Ishikawa (cell line): ENCODE data around the gene TOR1B.

Experiments used
- CREB1 ChIP-seq: IDR thresholded peaks from 2 replicates; pipeline ENCODE4 v1.6.1; 2012; ENCODE audit warnings: low read depth
- EGR1 ChIP-seq: IDR thresholded peaks from 2 replicates; pipeline ENCODE4 v1.6.1; 2012
- FOXM1 ChIP-seq: IDR thresholded peaks from 2 replicates; pipeline ENCODE4 v1.6.1; 2012; ENCODE audit warnings: low read depth, borderline replicate concordance
- NFIC ChIP-seq: IDR thresholded peaks from 2 replicates; pipeline ENCODE4 v1.6.1; 2012
- RAD21 ChIP-seq: IDR thresholded peaks from 2 replicates; pipeline ENCODE4 v1.6.1; 2012; ENCODE audit warnings: low read depth
- TAF1 ChIP-seq: IDR thresholded peaks from 2 replicates; pipeline ENCODE4 v1.6.1; 2012; ENCODE audit warnings: low read depth, mild to moderate bottlenecking
- TCF12 ChIP-seq: IDR thresholded peaks from 2 replicates; pipeline ENCODE4 v1.6.1; 2012; ENCODE audit warnings: low read depth
- YY1 ChIP-seq: IDR thresholded peaks from 2 replicates; pipeline ENCODE4 v1.6.1; 2012; ENCODE audit warnings: low read depth

DNA sequence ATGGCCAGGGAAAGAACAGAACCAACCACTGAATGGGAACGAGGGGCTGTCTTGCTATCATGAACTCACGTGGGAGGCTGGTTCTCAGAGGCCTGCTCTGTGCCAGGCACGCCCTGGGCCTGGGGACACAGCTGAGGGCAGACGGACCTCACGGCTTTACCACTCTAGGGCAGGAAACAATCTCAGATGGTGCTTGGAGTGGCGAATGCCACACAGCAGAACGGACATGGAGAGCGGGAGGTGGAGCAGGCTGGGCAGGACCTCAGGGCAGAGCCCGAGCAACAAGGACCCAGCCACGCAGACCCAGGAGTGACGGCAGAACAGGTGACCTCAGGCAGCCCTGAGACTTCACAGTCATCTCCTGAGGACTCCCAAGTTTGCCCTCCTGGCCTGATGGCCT lies 12.3 kb downstream of the TOR1B start:
- TF ChIP-seq TCF12 (no peak), YY1 (no peak), FOXM1 (no peak), RAD21 (no peak), TAF1 (no peak), NFIC (no peak), CREB1 (no peak), EGR1 (no peak)
